T-helper 1 cell treated with Interleukin-12 subunit alpha and Interleukin-12 subunit beta and Interleukin-4 antibody, amounts not matched to agents 30 ng/mL and 1 ng/mL, for 36 hours (primary cell): ENCODE results near the gene PPIL4. TPM values are rescaled to one million over a fixed set of nuclear protein-coding genes. Genes with fewer than 3 reads are reported as not detected.

Source experiments
- intact Hi-C: fragments of 100-400 bp; cut with micrococcal nuclease; formaldehyde crosslinking; loops from one replicate; pipeline ENCODE4 v1.15.1; 2024
- total RNA-seq: library from RNA; stranded (reverse); gene quantifications from 2 replicates; pipeline ENCODE4 v1.2.3, GENCODE V29; 2022

The PPIL4 gene
- total RNA-seq, 1 donor from 2014 or later = 21.2 TPM

GRCh38 chr6:149487316-149487715 lies 58.5 kb downstream of the PPIL4 start:
- intact Hi-C loops = loop anchor here (5.0 kb wide), 1 partner anchor 260 kb away; the partner anchor contains the start of genes NUP43 and PCMT1

GRCh38 chr6:149484733-149485700 lies 60.8 kb downstream of the PPIL4 start, which contains the start of gene ZC3H12D:
ZC3H12D (minus strand) TSS chr6:149485014; CDS start chr6:149474543, 10,471 bp downstream.
- intact Hi-C loops = loop anchor here (1.0 to 5.0 kb wide), 8 partner anchors 9 to 262 kb away; partner anchors contain the start of genes KATNA1, NUP43, PCMT1 and TAB2

GRCh38 chr6:149483849-149484655 lies 61.8 kb downstream of the PPIL4 start:
- intact Hi-C loops = loop anchor here (1.0 to 2.0 kb wide), 6 partner anchors 12 to 455 kb away; partner anchors contain the start of gene KATNA1

- intact Hi-C loops = loop anchor here (1.0 kb wide), 2 partner anchors 11 to 454 kb away; no protein-coding TSS in a partner anchor
These were observed 62.5 kb downstream of the PPIL4 start for GRCh38 chr6:149483334-149483725.

- intact Hi-C loops = loop anchor here (1.0 kb wide), 2 partner anchors 10 to 453 kb away; no protein-coding TSS in a partner anchor
These were observed 63.1 kb downstream of the PPIL4 start for GRCh38 chr6:149482545-149483333.

GRCh38 chr6:149480502-149481280 lies 65.2 kb downstream of the PPIL4 start:
- intact Hi-C loops = no loop called here

GRCh38 chr6:149478631-149479314 lies 67.1 kb downstream of the PPIL4 start:
- intact Hi-C loops = no loop called here

- intact Hi-C loops = no loop called here
These were observed 68.3 kb downstream of the PPIL4 start for GRCh38 chr6:149477544-149477943.

- intact Hi-C loops = no loop called here
These were observed 68.9 kb downstream of the PPIL4 start for GRCh38 chr6:149476789-149477455.

- intact Hi-C loops = no loop called here
These were observed 71.5 kb downstream of the PPIL4 start for GRCh38 chr6:149474108-149474935.

GRCh38 chr6:149473080-149474052 lies 72.5 kb downstream of the PPIL4 start:
- intact Hi-C loops = no loop called here

GRCh38 chr6:149472241-149472640 lies 73.6 kb downstream of the PPIL4 start:
- intact Hi-C loops = loop anchor here (1.0 kb wide), 1 partner anchor 11 kb away; no protein-coding TSS in a partner anchor

GRCh38 chr6:149471801-149472200 lies 74.0 kb downstream of the PPIL4 start:
- intact Hi-C loops = loop anchor here (1.0 kb wide), 1 partner anchor 12 kb away; no protein-coding TSS in a partner anchor

GRCh38 chr6:149470948-149471347 lies 74.9 kb downstream of the PPIL4 start:
- intact Hi-C loops = no loop called here

GRCh38 chr6:149468179-149468578 lies 77.7 kb downstream of the PPIL4 start:
- intact Hi-C loops = no loop called here

GRCh38 chr6:149467265-149467664 lies 78.6 kb downstream of the PPIL4 start:
- intact Hi-C loops = no loop called here
